Sigmoid colon (tissue), 7 donors: ENCODE results near the gene CASP3. TPM values are rescaled to one million over a fixed set of nuclear protein-coding genes. Genes with fewer than 3 reads are reported as not detected.
"Not testable (repeated sequence)": the region's sequence is repeated elsewhere in the genome, so short reads cannot be mapped to it uniquely, and the experiment has no call there.

Experiments used
- DNase-seq: peaks from one replicate; pipeline ENCODE4 v3.0.0-alpha.2; 2019
- H3K27ac ChIP-seq, 4 donors: fragments of 200-600 bp; sonication (generic); one replicate each; pipeline ENCODE4 v1.5.1; 2016 to 2019; ENCODE audit warnings: mild to moderate bottlenecking in 1 of 4
- H3K27me3 ChIP-seq, 3 donors: fragments of 200-600 bp; sonication (generic); one replicate each; pipeline ENCODE4 v1.5.1; 2019; ENCODE audit warnings: mild to moderate bottlenecking in 1 of 3
- H3K36me3 ChIP-seq, 4 donors: fragments of 200-600 bp; sonication (generic); one replicate each; pipeline ENCODE4 v1.5.1; 2016 to 2019
- H3K4me1 ChIP-seq, 4 donors: fragments of 200-600 bp; sonication (generic); one replicate each; pipeline ENCODE4 v1.5.1; 2017 to 2019
- H3K4me3 ChIP-seq, 4 donors: fragments of 200-600 bp; sonication (generic); one replicate each; pipeline ENCODE4 v1.5.1; 2017 to 2019; ENCODE audit warnings: mild to moderate bottlenecking in 2 of 4, moderate library complexity in 1 of 4
- H3K9me3 ChIP-seq, 4 donors: fragments of 200-600 bp in 3 of 4; sonication (generic) in 3 of 4; one replicate each; pipeline versions ENCODE4 v1.5.1 to v1.6.1; 2013 to 2019
- EP300 ChIP-seq, 4 donors: sonication (generic); formaldehyde crosslinking; IDR thresholded peaks; one replicate each; pipeline ENCODE4 v1.6.1; 2017; ENCODE audit warnings: antibody characterized with exemption in 4 of 4
- POLR2A ChIP-seq, 2 donors: fragments of 450-650 bp; IDR thresholded peaks; one replicate each; pipeline ENCODE4 v1.6.1; 2016; ENCODE audit warnings: antibody characterized with exemption in 2 of 2, mild to moderate bottlenecking in 2 of 2, moderate library complexity in 2 of 2
- POLR2AphosphoS5 ChIP-seq, 4 donors: sonication (generic); formaldehyde crosslinking; IDR thresholded peaks; one replicate each; pipeline ENCODE4 v1.6.1; 2017; ENCODE audit warnings: antibody characterized with exemption in 4 of 4
- WGBS, 2 donors: extraction: QIAGEN DNeasy Blood & Tissue Kit; methylation state at CpG; one replicate each; pipeline ENCODE4 v1.1.7; 2013; 5-methylcytosine and 5-hydroxymethylcytosine counted together
- intact Hi-C: fragments of 100-400 bp; cut with DNase I; formaldehyde crosslinking; loops from one replicate; pipeline ENCODE4 v1.15.1; 2023
- polyA plus RNA-seq, 3 donors: library from polyadenylated mRNA; stranded (reverse); fragments of 200-250 nt; gene quantifications; one replicate each; pipeline ENCODE4 v1.2.3, GENCODE V29; 2013
- total RNA-seq, 4 donors: library from RNA; depleted of rRNA; stranded (reverse); fragments of >200 nt; gene quantifications; one replicate each; pipeline ENCODE4 v1.1.0, GENCODE V29; 2016
- TF ChIP-seq, protein P1 (sequence below), 4 experiments: fragments of 450-650 bp in 3 of 4; fragments of 200-600 bp in 1 of 4; IDR thresholded peaks; one replicate each; pipeline ENCODE4 v1.5.1; 2016 to 2019; ENCODE audit warnings: antibody characterized with exemption in 4 of 4, mild to moderate bottlenecking in 3 of 4, moderate library complexity in 2 of 4
- donor health status: healthy with polysubstance abuse.
- donor health status: Bipolar disorder and iron deficiency.
- donor health status: healthy.

The CASP3 gene
- total and polyA plus RNA-seq, 7 donors = 9.4 to 70.1 (median 20.3) TPM

DNA sequence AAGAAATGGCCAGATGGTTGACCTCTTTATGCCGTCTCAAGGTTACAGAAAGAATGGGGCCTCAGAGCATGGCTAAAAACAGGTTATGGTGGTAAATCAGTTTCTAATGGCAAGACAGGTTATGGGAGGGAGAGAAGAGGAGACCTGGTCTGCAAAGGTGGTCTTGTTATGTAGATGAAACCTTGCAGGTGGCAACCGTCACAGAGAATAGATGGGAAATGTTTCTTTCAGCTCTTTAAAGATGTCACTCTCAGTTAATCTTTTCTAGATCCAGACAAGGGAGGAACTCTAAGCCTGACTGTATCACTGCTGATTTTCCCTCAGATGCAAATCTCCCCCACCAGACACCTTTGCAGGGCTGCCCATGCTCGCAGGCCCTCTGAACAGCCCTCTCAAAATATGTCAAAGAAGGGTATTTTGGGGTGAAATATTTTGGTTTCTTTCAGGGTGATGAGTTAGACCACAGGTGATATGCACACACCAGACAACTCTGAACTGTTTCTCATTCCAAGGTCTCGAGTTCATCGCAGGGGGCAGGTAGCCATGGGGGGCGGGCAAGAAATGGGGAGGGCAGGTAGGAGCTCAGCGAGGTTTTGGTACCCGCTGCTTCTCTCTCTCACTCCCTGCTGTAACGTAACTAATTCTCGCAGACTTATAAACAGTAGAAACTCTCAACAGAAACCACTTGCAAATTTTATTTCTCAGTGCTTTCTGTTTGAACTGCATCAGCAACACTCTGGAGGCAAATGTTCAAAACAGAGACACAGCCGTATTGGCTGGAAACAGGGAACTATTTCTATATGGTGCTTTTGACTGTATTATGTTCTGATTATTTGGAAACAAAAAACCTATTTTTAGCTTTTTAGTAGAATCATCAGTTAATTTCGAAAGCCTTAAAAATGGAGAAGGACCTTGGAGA lies 32.4 kb downstream of the CASP3 start:
- TF ChIP-seq EP300 (IDR thresholded peaks at IDR 0.05) = no peak
- Histone ChIP-seq H3K9me3 (peaks cover 0 to 6% (median 0%) of the 10 kb centered on the region in 4 donors), H3K27me3 (no peaks in the 10 kb centered on the region), H3K27ac (no peak overlapping the region), H3K4me3 (no peak overlapping the region), H3K36me3 (no peaks in the 10 kb centered on the region), H3K4me1 (no peaks in the 10 kb centered on the region)
- no peak for DNase-seq
- 75 to 85% methylated on average over 12 of the region's 12 CpGs for WGBS, 2 donors
- intact Hi-C loops = no loop called here

DNA sequence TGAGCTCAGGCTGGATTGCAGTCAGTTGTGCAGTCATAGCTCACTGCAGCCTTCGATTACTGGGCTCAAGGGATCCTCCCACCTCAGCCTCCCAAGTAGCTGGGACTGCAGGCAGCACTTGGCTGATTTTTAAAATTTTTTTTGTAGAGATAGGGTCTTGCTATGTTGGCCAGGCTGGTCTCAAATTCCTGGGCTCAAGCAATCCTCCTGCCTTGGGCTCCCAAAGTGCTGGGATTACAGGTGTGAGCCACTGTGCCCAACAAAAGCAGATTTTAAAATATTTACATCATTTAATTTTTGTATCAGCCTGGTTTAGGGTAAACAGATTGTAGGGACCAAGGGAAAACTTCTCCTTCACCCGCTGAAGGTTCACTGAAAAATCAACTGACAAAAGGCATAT lies 33.1 kb downstream of the CASP3 start:
- H3K36me3 ChIP-seq, H3K27me3 ChIP-seq, intact Hi-C loops, H3K9me3 ChIP-seq, H3K4me3 ChIP-seq, H3K27ac ChIP-seq, H3K4me1 ChIP-seq, DNase-seq: not testable (repeated sequence)
- 82 to 86% methylated on average over 2 of the region's 2 CpGs for WGBS, 2 donors

DNA sequence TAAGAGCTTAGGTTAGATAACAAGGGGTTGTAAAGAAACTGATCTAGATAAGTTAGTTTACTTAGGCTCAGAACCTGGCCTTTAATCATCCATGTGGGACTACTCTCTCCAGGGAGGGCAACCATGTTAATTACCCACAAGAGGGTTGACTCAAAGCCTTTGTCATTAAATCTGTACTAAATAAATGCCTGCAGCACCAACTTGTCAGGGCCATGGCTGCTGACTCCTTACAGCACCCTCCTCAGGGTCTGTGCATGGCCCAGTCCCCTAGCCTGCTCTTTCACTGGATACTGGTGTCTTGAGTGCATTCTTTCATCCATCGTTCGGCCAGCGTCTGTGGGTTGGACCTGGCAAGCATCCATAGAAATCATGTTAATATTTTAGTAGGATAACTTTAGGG lies 34.7 kb downstream of the CASP3 start:
- no peaks in the 10 kb centered on the region for H3K36me3 ChIP-seq
- no peak overlapping the region for H3K27ac ChIP-seq
- TF ChIP-seq, protein P1, sequence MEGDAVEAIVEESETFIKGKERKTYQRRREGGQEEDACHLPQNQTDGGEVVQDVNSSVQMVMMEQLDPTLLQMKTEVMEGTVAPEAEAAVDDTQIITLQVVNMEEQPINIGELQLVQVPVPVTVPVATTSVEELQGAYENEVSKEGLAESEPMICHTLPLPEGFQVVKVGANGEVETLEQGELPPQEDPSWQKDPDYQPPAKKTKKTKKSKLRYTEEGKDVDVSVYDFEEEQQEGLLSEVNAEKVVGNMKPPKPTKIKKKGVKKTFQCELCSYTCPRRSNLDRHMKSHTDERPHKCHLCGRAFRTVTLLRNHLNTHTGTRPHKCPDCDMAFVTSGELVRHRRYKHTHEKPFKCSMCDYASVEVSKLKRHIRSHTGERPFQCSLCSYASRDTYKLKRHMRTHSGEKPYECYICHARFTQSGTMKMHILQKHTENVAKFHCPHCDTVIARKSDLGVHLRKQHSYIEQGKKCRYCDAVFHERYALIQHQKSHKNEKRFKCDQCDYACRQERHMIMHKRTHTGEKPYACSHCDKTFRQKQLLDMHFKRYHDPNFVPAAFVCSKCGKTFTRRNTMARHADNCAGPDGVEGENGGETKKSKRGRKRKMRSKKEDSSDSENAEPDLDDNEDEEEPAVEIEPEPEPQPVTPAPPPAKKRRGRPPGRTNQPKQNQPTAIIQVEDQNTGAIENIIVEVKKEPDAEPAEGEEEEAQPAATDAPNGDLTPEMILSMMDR (IDR thresholded peaks at IDR 0.05) = no peak
- TF ChIP-seq EP300 (IDR thresholded peaks at IDR 0.05) (no peak), POLR2A (IDR thresholded peaks at IDR 0.05) (no peak), POLR2AphosphoS5 (IDR thresholded peaks at IDR 0.05) (no peak)
- H3K9me3 ChIP-seq = peaks cover 0 to 6% (median 0%) of the 10 kb centered on the region in 4 donors
- 98% methylated on average over 3 of the region's 3 CpGs for WGBS, 2 donors
- H3K27me3 ChIP-seq = no peaks in the 10 kb centered on the region
- DNase-seq = no peak
- H3K4me3 ChIP-seq = no peak overlapping the region
- intact Hi-C loops = no loop called here
- no peaks in the 10 kb centered on the region for H3K4me1 ChIP-seq

DNA sequence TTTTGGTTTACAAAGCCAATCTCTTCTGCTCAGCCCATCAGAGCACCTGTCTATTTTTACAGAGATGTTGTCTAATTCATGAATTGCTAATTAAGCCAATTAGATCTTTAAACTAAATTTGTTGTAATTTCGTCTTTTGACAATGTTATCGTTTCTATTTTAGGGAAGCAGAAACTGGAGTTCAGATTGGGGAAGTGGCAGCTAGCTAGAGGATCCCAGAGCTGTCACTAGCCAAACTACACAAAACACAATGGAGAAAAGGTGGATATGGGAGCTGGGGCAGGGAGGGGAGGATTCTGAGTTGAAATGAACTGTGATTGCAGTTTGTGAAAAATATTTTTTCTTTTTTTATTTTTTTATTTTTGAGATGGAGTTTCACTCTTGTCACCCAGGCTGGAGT lies 35.8 kb downstream of the CASP3 start:
- Histone ChIP-seq H3K4me3 (no peak overlapping the region), H3K36me3 (no peaks in the 10 kb centered on the region), H3K27ac (no peak overlapping the region), H3K27me3 (no peaks in the 10 kb centered on the region), H3K9me3 (peaks cover 0 to 6% (median 0%) of the 10 kb centered on the region in 4 donors), H3K4me1 (no peaks in the 10 kb centered on the region)
- intact Hi-C loops = no loop called here
- 79 to 87% methylated on average over 2 of the region's 2 CpGs for WGBS, 2 donors
- TF ChIP-seq POLR2A (IDR thresholded peaks at IDR 0.05) = no peak
- TF ChIP-seq EP300 (IDR thresholded peaks at IDR 0.05) = no peak
- TF ChIP-seq POLR2AphosphoS5 (IDR thresholded peaks at IDR 0.05) = no peak
- TF ChIP-seq, protein P1 (IDR thresholded peaks at IDR 0.05) = no peak
- no peak for DNase-seq

DNA sequence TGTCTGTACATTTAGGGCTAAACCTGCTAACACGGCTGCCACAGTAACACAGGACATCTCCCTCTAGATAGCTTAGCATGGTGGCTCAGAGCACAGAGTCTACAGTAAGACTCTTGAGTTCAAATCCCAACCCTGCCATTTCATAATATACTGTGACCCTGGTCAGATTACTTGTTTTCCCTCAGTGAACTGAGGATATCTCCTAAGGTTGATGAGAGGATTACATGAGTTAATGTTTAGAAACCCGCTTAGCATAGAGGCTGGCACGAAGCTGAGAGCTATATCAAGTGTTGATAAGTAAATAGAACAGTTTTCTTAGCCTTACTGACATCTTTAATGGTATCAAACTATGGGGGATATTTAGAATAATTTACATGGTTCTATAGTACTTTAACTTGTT lies 37.2 kb downstream of the CASP3 start:
- Histone ChIP-seq H3K27ac (no peak overlapping the region), H3K27me3 (no peaks in the 10 kb centered on the region), H3K9me3 (peaks cover 0 to 6% (median 0%) of the 10 kb centered on the region in 4 donors), H3K4me3 (no peak overlapping the region), H3K4me1 (no peaks in the 10 kb centered on the region), H3K36me3 (no peaks in the 10 kb centered on the region)
- no peak for DNase-seq
- WGBS, 2 donors = 77 to 86% methylated on average over 3 of the region's 3 CpGs
- TF ChIP-seq EP300 (IDR thresholded peaks at IDR 0.05) (no peak), POLR2A (IDR thresholded peaks at IDR 0.05) (no peak), POLR2AphosphoS5 (IDR thresholded peaks at IDR 0.05) (no peak)
- TF ChIP-seq, protein P1 (IDR thresholded peaks at IDR 0.05) = no peak
- intact Hi-C loops = no loop called here

DNA sequence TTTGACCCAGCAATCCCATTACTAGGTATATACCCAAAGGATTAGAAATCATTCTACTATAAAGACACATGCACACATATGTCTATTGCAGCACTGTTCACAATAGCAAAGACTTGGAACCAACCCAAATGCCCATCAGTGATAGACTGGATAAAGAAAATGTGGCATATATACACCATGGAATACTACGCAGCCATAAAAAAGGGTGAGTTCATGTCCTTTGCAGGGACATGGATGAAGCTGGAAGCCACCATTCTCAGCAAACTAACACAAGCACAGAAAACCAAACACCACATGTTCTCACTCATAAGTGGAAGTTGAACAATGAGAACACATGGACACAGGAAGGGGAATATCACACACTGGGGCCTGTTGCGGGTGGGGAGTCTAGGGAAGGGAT lies 41.8 kb downstream of the CASP3 start:
- DNase-seq, H3K4me3 ChIP-seq, H3K27ac ChIP-seq, H3K9me3 ChIP-seq, H3K4me1 ChIP-seq, H3K36me3 ChIP-seq, H3K27me3 ChIP-seq, intact Hi-C loops: not testable (repeated sequence)
- WGBS, 2 donors = 90 to 95% methylated on average over 2 of the region's 2 CpGs

DNA sequence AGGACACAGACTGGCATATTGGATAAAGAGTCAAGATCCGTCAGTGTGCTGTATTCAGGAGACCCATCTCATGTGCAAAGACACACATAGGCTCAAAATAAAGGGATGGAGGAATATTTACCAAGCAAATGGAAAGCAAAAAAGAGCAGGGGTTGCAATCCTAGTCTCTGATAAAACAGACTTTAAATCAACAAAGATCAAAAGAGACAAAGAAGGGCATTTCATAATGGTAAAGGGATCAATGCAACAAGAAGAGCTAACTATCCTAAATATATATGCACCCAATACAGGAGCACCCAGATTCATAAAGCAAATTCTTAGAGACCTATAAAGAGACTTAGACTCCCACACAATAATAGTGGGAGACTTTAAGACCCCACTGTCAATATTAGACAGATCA lies 46.4 kb downstream of the CASP3 start:
- H3K27ac ChIP-seq, H3K4me1 ChIP-seq, H3K9me3 ChIP-seq, H3K4me3 ChIP-seq, DNase-seq, H3K36me3 ChIP-seq, H3K27me3 ChIP-seq, intact Hi-C loops: not testable (repeated sequence)
- 0% methylated on average over 1 of the region's 1 CpG for WGBS, 2 donors

DNA sequence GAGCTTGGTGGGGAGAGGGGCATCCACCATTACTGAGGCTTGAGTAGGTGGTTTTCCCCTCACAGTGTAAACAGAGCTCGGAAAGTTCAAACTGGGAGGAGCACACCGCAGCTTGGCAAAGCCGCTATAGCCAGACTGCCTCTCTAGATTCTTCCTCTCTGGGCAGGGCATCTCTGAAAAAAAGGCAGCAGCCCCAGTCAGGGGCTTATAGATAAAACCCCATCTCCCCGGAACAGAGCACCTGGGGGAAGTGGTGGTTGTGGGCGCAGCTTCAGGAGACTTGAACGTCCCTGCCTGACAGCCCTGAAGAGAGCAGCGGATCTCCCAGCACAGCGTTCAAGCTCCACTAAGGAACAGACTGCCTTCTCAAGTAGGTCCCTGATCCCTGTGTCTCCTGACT lies 48.3 kb downstream of the CASP3 start:
- H3K27me3 ChIP-seq, intact Hi-C loops, H3K4me1 ChIP-seq, H3K4me3 ChIP-seq, H3K27ac ChIP-seq, DNase-seq, H3K36me3 ChIP-seq, H3K9me3 ChIP-seq: not testable (repeated sequence)
- WGBS, 2 donors = 63 to 83% methylated on average over 8 of the region's 8 CpGs
